ENCODE data around the gene TBC1D3B.
"Not testable (repeated sequence)": the region's sequence is repeated elsewhere in the genome, so short reads cannot be mapped to it uniquely, and the experiment has no call there.

TBC1D3B gene

DNA sequence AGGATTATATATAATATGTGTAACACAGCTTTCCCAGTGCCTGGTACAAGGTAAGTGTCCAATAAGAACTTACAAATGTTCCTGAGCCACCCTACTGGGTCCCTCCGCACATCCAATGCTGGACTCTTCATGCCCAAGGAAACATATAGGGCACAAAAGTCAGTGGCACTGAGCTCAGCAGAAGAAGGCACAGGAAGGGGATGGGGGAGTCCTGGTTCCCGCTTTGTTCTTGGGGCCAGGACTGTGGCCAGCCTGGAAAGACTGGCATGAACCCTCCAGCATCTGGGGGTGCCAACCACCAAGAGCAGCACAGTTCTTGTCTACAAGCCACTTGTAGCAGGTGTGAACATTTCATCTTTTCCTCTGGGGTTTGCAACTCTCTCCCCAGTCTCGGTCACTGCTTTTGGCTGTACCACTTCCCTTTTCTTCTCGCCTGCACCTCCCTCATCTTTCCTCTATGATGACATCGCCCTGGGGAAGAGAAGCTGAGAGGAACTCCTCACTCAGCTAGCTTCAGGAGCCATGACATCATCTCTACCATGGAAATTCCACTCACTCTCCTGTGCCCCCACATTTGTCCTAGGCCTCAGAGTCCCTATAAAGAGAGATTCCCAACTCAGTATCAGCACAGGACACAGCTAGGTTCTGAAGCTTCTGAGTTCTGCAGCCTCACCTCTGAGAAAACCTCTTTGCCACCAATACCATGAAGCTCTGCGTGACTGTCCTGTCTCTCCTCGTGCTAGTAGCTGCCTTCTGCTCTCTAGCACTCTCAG, 34.2 kb upstream of the TBC1D3B start, which contains the start of gene CCL4L2:
Gene CCL4L2 (plus strand): TSS at position 625 of the 773 bp plus-strand sequence.
- H3K27ac ChIP-seq (ENCODE audit: low read depth, low read length); H3K4me1 ChIP-seq (ENCODE audit: insufficient read depth, low read length); H3K9ac ChIP-seq (ENCODE audit: low read length): not testable (repeated sequence)

DNA sequence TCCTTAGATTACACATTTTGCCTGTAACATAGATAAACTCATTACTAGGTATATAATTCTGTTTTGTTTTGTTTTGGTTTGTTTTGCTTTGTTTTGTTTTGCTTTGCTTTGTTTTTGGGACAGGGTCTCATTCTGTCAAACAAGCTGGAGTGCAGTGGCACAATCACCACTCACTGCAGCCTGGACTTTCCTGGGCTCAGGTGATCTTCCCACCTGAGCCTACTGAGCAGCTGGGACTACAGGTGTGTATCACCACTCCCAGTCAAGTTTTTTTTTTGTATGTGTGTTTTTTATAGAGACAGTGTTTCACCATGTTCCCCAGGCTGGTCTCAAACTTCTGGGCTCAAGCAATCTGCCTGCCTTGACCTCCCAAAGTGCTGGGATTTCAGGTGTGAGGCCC, 33.1 kb upstream of the TBC1D3B start:
- no peaks in the 10 kb centered on the region for H3K4me1 ChIP-seq (ENCODE audit: insufficient read depth, low read length)
- H3K27ac ChIP-seq (ENCODE audit: low read depth, low read length), result no peak overlapping the region
- H3K9me3 ChIP-seq (ENCODE audit: low read length), result no peaks in the 10 kb centered on the region
- H3K9ac ChIP-seq (ENCODE audit: low read length), result no peak overlapping the region
- H3K36me3 ChIP-seq (ENCODE audit: insufficient read depth, low read length), result no peaks in the 10 kb centered on the region
- H3K4me3 ChIP-seq (ENCODE audit: low read depth in 1 of 2, low read length in 2 of 2), result no peak overlapping the region
- no peaks in the 10 kb centered on the region for H3K27me3 ChIP-seq (ENCODE audit: control insufficient read depth in 1 of 2, insufficient read depth in 2 of 2, low read length in 2 of 2)

More for the DNA sequence above, 34.2 kb upstream of the TBC1D3B start, which contains the start of gene CCL4L2:
- not testable (repeated sequence) for H3K9me3 ChIP-seq (ENCODE audit: low read length); H3K36me3 ChIP-seq (ENCODE audit: insufficient read depth, low read length); H3K27me3 ChIP-seq (ENCODE audit: control insufficient read depth in 1 of 2, insufficient read depth in 2 of 2, low read length in 2 of 2); H3K4me3 ChIP-seq (ENCODE audit: low read depth in 1 of 2, low read length in 2 of 2)

DNA sequence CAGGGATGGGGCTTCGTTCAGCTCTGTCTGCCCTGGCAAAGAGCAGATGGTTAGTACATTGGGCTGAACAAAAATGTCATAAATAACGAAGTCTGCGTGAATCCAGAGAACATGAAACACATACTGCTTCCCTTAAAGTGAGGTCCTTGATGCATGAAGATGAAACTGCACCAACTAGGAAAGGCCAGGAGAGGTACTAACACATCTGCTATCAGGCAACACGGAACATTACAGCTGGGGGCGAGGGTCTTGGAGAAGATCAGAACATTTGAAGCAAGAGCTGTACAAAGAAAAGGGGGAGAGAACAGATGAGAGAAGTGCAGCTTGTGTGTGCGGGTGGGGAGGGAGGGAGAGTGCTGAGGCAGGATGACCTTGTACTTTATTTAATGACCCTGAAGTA, 30.9 kb upstream of the TBC1D3B start:
- H3K4me1 ChIP-seq (ENCODE audit: insufficient read depth, low read length); H3K9me3 ChIP-seq (ENCODE audit: low read length); H3K36me3 ChIP-seq (ENCODE audit: insufficient read depth, low read length); H3K27ac ChIP-seq (ENCODE audit: low read depth, low read length); H3K4me3 ChIP-seq (ENCODE audit: low read depth in 1 of 2, low read length in 2 of 2); H3K27me3 ChIP-seq (ENCODE audit: control insufficient read depth in 1 of 2, insufficient read depth in 2 of 2, low read length in 2 of 2); H3K9ac ChIP-seq (ENCODE audit: low read length): not testable (repeated sequence)

DNA sequence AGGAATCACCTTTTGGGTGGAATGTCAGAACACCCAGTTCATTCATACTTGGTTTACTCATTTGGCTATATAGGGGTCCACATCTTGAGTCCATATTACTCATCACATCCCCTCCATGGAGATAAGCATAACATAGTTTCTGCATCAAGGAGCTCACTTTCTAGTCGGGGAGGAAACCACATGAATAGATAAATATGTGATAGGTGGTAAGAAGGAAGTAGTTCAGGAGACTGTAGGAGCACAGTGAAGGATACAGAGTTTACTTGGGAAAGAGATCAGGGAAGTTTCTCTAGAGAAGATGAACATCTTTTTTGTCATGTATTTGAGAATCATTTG, 30.0 kb upstream of the TBC1D3B start:
- not testable (repeated sequence) for H3K9me3 ChIP-seq (ENCODE audit: low read length); H3K9ac ChIP-seq (ENCODE audit: low read length); H3K36me3 ChIP-seq (ENCODE audit: insufficient read depth, low read length); H3K4me1 ChIP-seq (ENCODE audit: insufficient read depth, low read length); H3K27me3 ChIP-seq (ENCODE audit: control insufficient read depth in 1 of 2, insufficient read depth in 2 of 2, low read length in 2 of 2); H3K4me3 ChIP-seq (ENCODE audit: low read depth in 1 of 2, low read length in 2 of 2); H3K27ac ChIP-seq (ENCODE audit: low read depth, low read length)

DNA sequence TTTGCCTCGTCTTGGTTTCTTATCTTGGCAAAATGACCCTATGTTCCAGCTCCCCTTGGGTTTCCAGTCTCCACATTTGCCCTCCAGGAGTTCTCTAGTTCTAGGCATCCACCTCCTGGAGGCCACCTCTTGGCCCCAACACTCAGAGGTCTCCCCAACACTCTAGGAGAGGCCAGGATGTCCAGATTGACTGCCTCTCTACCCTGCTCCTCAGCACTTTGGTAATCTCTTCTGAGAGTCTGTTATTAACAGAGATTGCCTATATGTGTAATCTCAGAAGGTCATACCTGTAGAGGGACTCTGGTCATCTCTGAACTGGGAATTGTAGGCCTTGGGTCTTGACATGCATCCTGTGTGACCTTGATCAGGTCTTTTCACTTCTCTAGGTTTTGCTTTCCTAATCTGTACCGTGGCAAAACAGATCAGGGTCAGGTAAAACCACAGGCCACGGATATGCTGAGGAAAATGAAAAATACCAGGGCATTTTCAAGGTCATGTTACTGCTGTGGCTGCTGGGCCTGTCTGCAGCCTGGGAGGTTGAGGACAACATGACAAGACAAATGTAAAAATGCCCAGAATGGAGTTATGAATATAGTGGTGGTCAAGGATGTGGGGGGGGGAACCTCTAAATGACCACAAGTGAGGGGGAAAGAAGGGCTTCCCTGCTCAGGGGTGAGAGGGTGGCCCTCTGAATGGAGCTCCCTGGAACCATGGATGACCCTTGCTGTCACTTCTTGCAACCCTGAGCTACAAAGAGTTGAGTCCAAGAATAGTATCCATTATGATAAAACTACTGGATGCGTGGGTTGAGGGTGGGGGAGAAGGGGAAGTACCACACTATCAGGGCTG, 29.4 kb upstream of the TBC1D3B start:
- Histone ChIP-seq H3K4me3 (ENCODE audit: low read depth in 1 of 2, low read length in 2 of 2) (no peak overlapping the region), H3K4me1 (ENCODE audit: insufficient read depth, low read length) (no peaks in the 10 kb centered on the region), H3K9me3 (ENCODE audit: low read length) (no peaks in the 10 kb centered on the region), H3K27ac (ENCODE audit: low read depth, low read length) (no peak overlapping the region), H3K27me3 (ENCODE audit: control insufficient read depth in 1 of 2, insufficient read depth in 2 of 2, low read length in 2 of 2) (no peaks in the 10 kb centered on the region), H3K9ac (ENCODE audit: low read length) (no peak overlapping the region), H3K36me3 (ENCODE audit: insufficient read depth, low read length) (no peaks in the 10 kb centered on the region)

DNA sequence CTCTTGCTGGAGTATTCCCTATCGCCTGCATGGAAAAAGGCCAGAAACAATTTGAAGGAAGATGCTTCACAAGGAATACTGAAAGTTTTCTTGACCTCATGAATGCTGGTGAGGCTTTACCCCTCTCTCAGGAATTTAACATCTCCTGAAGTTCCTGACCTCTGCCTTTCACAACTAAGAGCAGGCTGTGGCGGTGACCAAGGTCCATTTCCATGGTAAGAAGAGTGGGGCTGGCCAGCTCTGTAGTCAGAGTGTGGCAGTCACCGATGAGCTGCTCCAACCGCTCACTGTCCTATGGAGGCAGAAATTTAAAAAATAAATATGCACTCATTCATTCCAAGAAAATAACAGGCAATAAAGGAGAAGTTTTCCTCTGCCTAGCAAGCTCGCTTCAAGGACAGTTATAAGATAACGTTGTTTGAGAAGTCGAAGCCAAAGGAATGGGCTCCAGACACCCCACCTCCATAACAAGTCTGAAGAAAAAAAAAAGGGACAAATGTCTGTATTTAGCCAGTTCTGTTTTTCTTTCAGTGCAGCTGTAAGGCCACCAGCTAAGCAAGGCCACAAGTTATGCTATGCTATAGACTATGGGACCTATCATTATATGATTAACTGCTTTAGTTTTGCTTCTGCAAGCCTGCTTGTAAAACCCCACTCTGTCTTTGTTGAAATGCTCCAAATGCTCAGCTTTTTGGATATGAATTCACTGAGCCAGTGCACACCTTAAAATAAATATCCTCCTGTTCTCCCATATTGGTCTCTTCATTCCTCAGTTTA, 28.5 kb upstream of the TBC1D3B start:
- Histone ChIP-seq H3K27ac (ENCODE audit: low read depth, low read length) (no peak overlapping the region), H3K27me3 (ENCODE audit: control insufficient read depth in 1 of 2, insufficient read depth in 2 of 2, low read length in 2 of 2) (no peaks in the 10 kb centered on the region), H3K9ac (ENCODE audit: low read length) (no peak overlapping the region), H3K9me3 (ENCODE audit: low read length) (no peaks in the 10 kb centered on the region), H3K4me3 (ENCODE audit: low read depth in 1 of 2, low read length in 2 of 2) (no peak overlapping the region), H3K4me1 (ENCODE audit: insufficient read depth, low read length) (no peaks in the 10 kb centered on the region), H3K36me3 (ENCODE audit: insufficient read depth, low read length) (no peaks in the 10 kb centered on the region)

DNA sequence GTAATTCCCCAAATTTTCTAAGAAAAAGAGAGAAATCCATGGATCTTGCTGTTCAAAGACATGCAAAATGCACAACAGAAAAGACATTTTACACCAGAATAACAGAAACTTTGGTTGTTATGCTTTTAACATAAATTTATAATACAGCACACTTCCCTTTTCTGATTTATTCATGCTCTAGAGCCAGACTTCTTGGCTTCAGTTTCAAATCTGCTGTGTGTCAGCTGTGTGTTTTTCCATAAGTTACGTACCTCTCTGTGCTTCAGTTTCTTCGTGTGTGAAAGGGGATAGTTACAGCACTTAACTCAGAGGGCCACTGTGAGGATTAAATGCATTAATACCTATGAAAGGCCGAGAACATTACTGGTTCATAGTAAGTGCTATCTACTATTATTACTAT, 26.9 kb upstream of the TBC1D3B start:
- Histone ChIP-seq H3K4me3 (ENCODE audit: low read depth in 1 of 2, low read length in 2 of 2) (no peak overlapping the region), H3K4me1 (ENCODE audit: insufficient read depth, low read length) (no peaks in the 10 kb centered on the region), H3K36me3 (ENCODE audit: insufficient read depth, low read length) (no peaks in the 10 kb centered on the region), H3K9ac (ENCODE audit: low read length) (no peak overlapping the region), H3K9me3 (ENCODE audit: low read length) (no peaks in the 10 kb centered on the region), H3K27ac (ENCODE audit: low read depth, low read length) (no peak overlapping the region), H3K27me3 (ENCODE audit: control insufficient read depth in 1 of 2, insufficient read depth in 2 of 2, low read length in 2 of 2) (no peaks in the 10 kb centered on the region)

DNA sequence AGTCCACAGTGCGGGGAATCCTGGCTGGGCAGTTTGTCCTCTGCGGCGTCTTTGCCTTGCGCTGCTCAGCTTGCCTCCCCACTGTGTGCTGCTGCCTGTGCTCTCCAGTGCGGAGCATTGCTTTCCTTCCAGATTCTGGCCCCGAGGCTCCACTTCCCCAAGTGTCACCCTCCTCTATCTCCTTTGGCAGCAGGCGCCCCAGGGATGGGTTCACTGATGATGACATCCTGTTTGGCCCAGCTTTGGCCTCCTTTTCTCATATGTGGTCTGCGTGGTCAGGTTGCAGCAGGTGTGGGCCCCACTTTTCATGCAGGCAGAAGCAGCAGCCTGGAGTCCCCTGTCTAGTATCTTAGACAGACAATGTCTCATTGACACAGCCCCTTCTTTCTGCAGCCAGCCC, 25.1 kb upstream of the TBC1D3B start:
- not testable (repeated sequence) for H3K9ac ChIP-seq (ENCODE audit: low read length); H3K27me3 ChIP-seq (ENCODE audit: control insufficient read depth in 1 of 2, insufficient read depth in 2 of 2, low read length in 2 of 2); H3K27ac ChIP-seq (ENCODE audit: low read depth, low read length); H3K4me1 ChIP-seq (ENCODE audit: insufficient read depth, low read length); H3K9me3 ChIP-seq (ENCODE audit: low read length); H3K36me3 ChIP-seq (ENCODE audit: insufficient read depth, low read length); H3K4me3 ChIP-seq (ENCODE audit: low read depth in 1 of 2, low read length in 2 of 2)

DNA sequence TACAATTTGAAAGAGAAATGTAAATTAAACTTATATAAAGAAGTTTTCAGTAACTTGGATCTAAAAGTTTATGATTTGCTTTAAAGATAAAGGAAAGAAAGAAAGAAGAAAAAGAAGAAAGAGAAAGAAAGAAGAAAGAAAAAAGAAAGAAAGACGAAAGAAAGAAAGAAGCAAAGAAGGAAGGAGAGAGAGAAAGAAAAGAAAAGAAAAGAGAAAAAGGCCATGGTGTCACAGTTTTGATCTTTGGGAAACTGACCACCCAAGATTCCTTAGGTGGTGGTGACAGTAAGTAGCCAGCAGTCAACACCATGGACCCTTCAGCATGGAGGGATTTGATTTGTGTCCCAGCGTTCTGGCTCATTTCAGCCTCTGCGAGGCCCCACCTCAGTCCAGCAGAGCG, 24.7 kb upstream of the TBC1D3B start:
- not testable (repeated sequence) for H3K27ac ChIP-seq (ENCODE audit: low read depth, low read length); H3K9me3 ChIP-seq (ENCODE audit: low read length)

DNA sequence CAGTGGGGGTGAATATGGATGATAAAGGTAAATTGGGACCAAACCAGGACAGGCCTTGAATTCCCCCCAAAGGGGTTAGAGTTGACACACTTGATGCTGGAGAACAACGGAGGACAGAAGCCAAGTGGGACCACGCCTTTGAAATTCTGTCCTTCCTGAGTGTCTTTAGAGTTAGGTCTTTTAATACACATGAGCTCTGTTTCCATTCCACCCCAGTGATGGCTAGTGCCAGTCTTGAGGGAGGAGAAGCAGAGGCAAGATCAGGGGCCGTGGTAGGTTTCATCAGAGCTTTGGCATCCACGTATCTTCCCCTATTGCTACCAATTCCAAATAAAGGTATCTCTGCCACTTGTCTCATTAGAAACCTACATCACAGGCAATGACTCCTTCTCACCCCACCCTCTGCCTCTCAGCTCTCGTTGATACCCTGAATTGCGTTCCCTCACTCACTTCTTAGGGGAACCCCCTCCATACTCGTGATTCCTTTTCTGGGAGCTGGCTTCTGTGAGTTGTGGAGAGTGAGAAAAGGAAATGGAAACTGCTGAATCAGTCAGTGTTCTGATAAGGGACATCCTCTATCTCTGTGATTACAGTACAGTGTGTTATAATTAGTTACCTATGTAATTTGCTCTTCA, 22.5 kb upstream of the TBC1D3B start:
- H3K9ac ChIP-seq (ENCODE audit: low read length), result no peak overlapping the region

More for the DNA sequence above, 24.7 kb upstream of the TBC1D3B start:
- not testable (repeated sequence) for H3K36me3 ChIP-seq (ENCODE audit: insufficient read depth, low read length); H3K4me3 ChIP-seq (ENCODE audit: low read depth in 1 of 2, low read length in 2 of 2); H3K27me3 ChIP-seq (ENCODE audit: control insufficient read depth in 1 of 2, insufficient read depth in 2 of 2, low read length in 2 of 2); H3K4me1 ChIP-seq (ENCODE audit: insufficient read depth, low read length); H3K9ac ChIP-seq (ENCODE audit: low read length)

DNA sequence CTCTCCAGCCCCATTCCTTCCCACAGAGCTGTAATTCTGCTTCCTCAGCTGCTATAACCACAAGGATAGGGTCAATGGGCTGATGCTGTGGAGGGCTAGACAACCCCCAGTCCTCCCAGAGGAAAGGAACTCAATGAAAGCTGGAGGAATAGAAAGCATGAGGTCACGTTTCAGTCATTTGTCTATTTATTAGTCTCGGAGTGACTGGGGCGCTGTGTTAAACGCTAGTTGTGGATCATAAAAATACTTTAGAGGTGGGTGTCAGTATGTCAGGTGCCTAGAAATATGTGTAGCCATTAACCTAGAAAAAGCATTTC, 20.9 kb upstream of the TBC1D3B start:
- no peak overlapping the region for H3K27ac ChIP-seq (ENCODE audit: low read depth, low read length)

More for the DNA sequence above, 22.5 kb upstream of the TBC1D3B start:
- Histone ChIP-seq H3K27ac (ENCODE audit: low read depth, low read length) (no peak overlapping the region), H3K4me3 (ENCODE audit: low read depth in 1 of 2, low read length in 2 of 2) (no peak overlapping the region), H3K9me3 (ENCODE audit: low read length) (no peaks in the 10 kb centered on the region), H3K36me3 (ENCODE audit: insufficient read depth, low read length) (no peaks in the 10 kb centered on the region), H3K27me3 (ENCODE audit: control insufficient read depth in 1 of 2, insufficient read depth in 2 of 2, low read length in 2 of 2) (peaks cover 0 to 7% of the 10 kb centered on the region in 2 donors), H3K4me1 (ENCODE audit: insufficient read depth, low read length) (no peaks in the 10 kb centered on the region)

More for the DNA sequence above, 20.9 kb upstream of the TBC1D3B start:
- H3K9ac ChIP-seq (ENCODE audit: low read length), result no peak overlapping the region
- no peak overlapping the region for H3K4me3 ChIP-seq (ENCODE audit: low read depth in 1 of 2, low read length in 2 of 2)
- H3K4me1 ChIP-seq (ENCODE audit: insufficient read depth, low read length), result no peaks in the 10 kb centered on the region
- no peaks in the 10 kb centered on the region for H3K9me3 ChIP-seq (ENCODE audit: low read length)
- H3K27me3 ChIP-seq (ENCODE audit: control insufficient read depth in 1 of 2, insufficient read depth in 2 of 2, low read length in 2 of 2), result peaks cover 0 to 7% of the 10 kb centered on the region in 2 donors
- H3K36me3 ChIP-seq (ENCODE audit: insufficient read depth, low read length), result no peaks in the 10 kb centered on the region
